ENCODE results near the gene SRPRB. TPM values are rescaled to one million over a fixed set of nuclear protein-coding genes. Genes with fewer than 3 reads are reported as not detected.

SRPRB gene
- total RNA-seq, 1 experiment from 2014 or later = 43.4 TPM

GRCh38 chr3:133835961-133836360 is 30.3 kb downstream of the SRPRB start:
- H3K4me1 ChIP-seq (ENCODE audit: insufficient read depth, low read length) = no peaks in the 10 kb centered on the region
- no TSS peak for BruUV-seq (replicated peaks)
- no peak overlapping the region for H3K9ac ChIP-seq (ENCODE audit: low read length)
- no peaks in the 10 kb centered on the region for H3K9me2 ChIP-seq (replicated peaks; ENCODE audit: low read length)
- no peak for TF ChIP-seq EZH2 (IDR thresholded peaks at IDR 0.05; ENCODE audit: low read length, unreplicated experiment)
- no peak for TF ChIP-seq EZH2phosphoT487 (IDR thresholded peaks at IDR 0.05; ENCODE audit: borderline replicate concordance, low read length)
- no peak for TF ChIP-seq CTCF (conservative IDR thresholded peaks at IDR 0.05; ENCODE audit: low read depth, low read length)
- no peaks in the 10 kb centered on the region for H3K9me3 ChIP-seq (ENCODE audit: low read length)
- intact Hi-C loops (cut with micrococcal nuclease) = no loop called here
- no peaks in the 10 kb centered on the region for H3K36me3 ChIP-seq (ENCODE audit: low read depth, low read length)
- H3K4me2 ChIP-seq (ENCODE audit: low read length) = no peak overlapping the region
- DNase-seq (no peak), ATAC-seq (no peak)
- H3F3A ChIP-seq (ENCODE audit: low read length, unreplicated experiment) = no peaks in the 10 kb centered on the region
- H3K27ac ChIP-seq (ENCODE audit: low read length) = no peak overlapping the region
- ChIA-PET POLR2A (ENCODE audit: unreplicated experiment) (no interaction called here), CTCF (no interaction called here)
- H3K79me2 ChIP-seq (ENCODE audit: low read length) = no peaks in the 10 kb centered on the region
- no peak overlapping the region for H3K4me3 ChIP-seq (ENCODE audit: low read length)
- H2AFZ ChIP-seq (ENCODE audit: low read length) = no peak overlapping the region
- H3K27me3 ChIP-seq (ENCODE audit: low read length) = no peaks in the 10 kb centered on the region
- H4K20me1 ChIP-seq (ENCODE audit: low read length) = no peaks in the 10 kb centered on the region

GRCh38 chr3:133836497-133837158 is 31.0 kb downstream of the SRPRB start:
- TF ChIP-seq EZH2phosphoT487 (IDR thresholded peaks at IDR 0.05; ENCODE audit: borderline replicate concordance, low read length) (no peak), CTCF (conservative IDR thresholded peaks at IDR 0.05; ENCODE audit: low read depth, low read length) (no peak), EZH2 (IDR thresholded peaks at IDR 0.05; ENCODE audit: low read length, unreplicated experiment) (no peak)
- no peak overlapping the region for H3K4me3 ChIP-seq (ENCODE audit: low read length)
- no peak overlapping the region for H3K9ac ChIP-seq (ENCODE audit: low read length)
- H3K27ac ChIP-seq (ENCODE audit: low read length) = no peak overlapping the region
- BruUV-seq (replicated peaks) = no TSS peak
- no peak overlapping the region for H3K4me2 ChIP-seq (ENCODE audit: low read length)
- POLR2A ChIA-PET (ENCODE audit: unreplicated experiment) = no interaction called here
- intact Hi-C loops (cut with micrococcal nuclease) = no loop called here
- H2AFZ ChIP-seq (ENCODE audit: low read length) = no peak overlapping the region
- H4K20me1 ChIP-seq (ENCODE audit: low read length) = no peaks in the 10 kb centered on the region
- CTCF ChIA-PET = no interaction called here
- no peaks in the 10 kb centered on the region for H3K4me1 ChIP-seq (ENCODE audit: insufficient read depth, low read length)
- H3K79me2 ChIP-seq (ENCODE audit: low read length) = no peaks in the 10 kb centered on the region
- no peaks in the 10 kb centered on the region for H3F3A ChIP-seq (ENCODE audit: low read length, unreplicated experiment)
- ATAC-seq = no peak
- H3K9me3 ChIP-seq (ENCODE audit: low read length) = no peaks in the 10 kb centered on the region
- H3K36me3 ChIP-seq (ENCODE audit: low read depth, low read length) = no peaks in the 10 kb centered on the region
- no peak for DNase-seq
- H3K9me2 ChIP-seq (replicated peaks; ENCODE audit: low read length) = no peaks in the 10 kb centered on the region
- no peaks in the 10 kb centered on the region for H3K27me3 ChIP-seq (ENCODE audit: low read length)

- no TSS peak for BruUV-seq (replicated peaks)
- no peak overlapping the region for H3K4me2 ChIP-seq (ENCODE audit: low read length)
- H3K79me2 ChIP-seq (ENCODE audit: low read length) = no peaks in the 10 kb centered on the region
- no peaks in the 10 kb centered on the region for H3F3A ChIP-seq (ENCODE audit: low read length, unreplicated experiment)
- no peaks in the 10 kb centered on the region for H4K20me1 ChIP-seq (ENCODE audit: low read length)
- no peak for ATAC-seq
- H3K4me1 ChIP-seq (ENCODE audit: insufficient read depth, low read length) = no peaks in the 10 kb centered on the region
- H3K27me3 ChIP-seq (ENCODE audit: low read length) = no peaks in the 10 kb centered on the region
- DNase-seq = no peak
- no peak overlapping the region for H3K9ac ChIP-seq (ENCODE audit: low read length)
- H3K9me2 ChIP-seq (replicated peaks; ENCODE audit: low read length) = no peaks in the 10 kb centered on the region
- H3K9me3 ChIP-seq (ENCODE audit: low read length) = no peaks in the 10 kb centered on the region
- no peak overlapping the region for H2AFZ ChIP-seq (ENCODE audit: low read length)
- POLR2A ChIA-PET (ENCODE audit: unreplicated experiment) = no interaction called here
- no peak overlapping the region for H3K4me3 ChIP-seq (ENCODE audit: low read length)
- intact Hi-C loops (cut with micrococcal nuclease) = no loop called here
- no peaks in the 10 kb centered on the region for H3K36me3 ChIP-seq (ENCODE audit: low read depth, low read length)
- H3K27ac ChIP-seq (ENCODE audit: low read length) = no peak overlapping the region
- CTCF ChIA-PET = no interaction called here
- TF ChIP-seq CTCF (conservative IDR thresholded peaks at IDR 0.05; ENCODE audit: low read depth, low read length) = no peak
- no peak for TF ChIP-seq EZH2 (IDR thresholded peaks at IDR 0.05; ENCODE audit: low read length, unreplicated experiment)
- no peak for TF ChIP-seq EZH2phosphoT487 (IDR thresholded peaks at IDR 0.05; ENCODE audit: borderline replicate concordance, low read length)
Observed at GRCh38 chr3:133837487-133838295, 32.1 kb downstream of the SRPRB start.

Measured in PC-3 (cell line).